Measurements from ENCODE around the gene MYO7A.

The MYO7A gene

DNA sequence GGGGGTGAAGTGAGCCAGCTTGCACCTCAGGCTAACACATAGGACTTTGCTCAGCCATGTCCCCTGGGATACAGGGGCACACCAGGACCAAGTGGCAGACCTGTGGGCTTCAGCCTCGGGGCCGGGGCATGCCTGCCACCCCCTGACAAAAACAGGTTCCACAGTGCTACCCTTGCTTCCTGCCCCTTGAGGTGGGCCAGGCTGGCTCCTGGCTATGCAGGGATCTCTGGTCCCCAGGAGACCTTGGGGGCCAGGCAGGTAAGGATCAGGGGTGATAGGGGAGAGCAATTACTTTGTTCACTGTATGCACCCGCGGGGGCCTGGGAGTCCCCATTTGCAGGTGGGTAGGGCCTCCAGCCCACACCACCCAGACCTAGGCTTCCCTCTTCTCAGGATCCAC, 2.4 kb upstream of the MYO7A start:
- no peak overlapping the region for H2AFZ ChIP-seq (ENCODE audit: low read length)
- H3K4me1 ChIP-seq (ENCODE audit: control insufficient read depth in 2 of 2, insufficient read depth in 1 of 2, low read depth in 1 of 2, low read length in 2 of 2) = peaks cover 7 to 12% of the 10 kb centered on the region in 2 donors
- no peak for DNase-seq (ENCODE audit: low spot score)

DNA sequence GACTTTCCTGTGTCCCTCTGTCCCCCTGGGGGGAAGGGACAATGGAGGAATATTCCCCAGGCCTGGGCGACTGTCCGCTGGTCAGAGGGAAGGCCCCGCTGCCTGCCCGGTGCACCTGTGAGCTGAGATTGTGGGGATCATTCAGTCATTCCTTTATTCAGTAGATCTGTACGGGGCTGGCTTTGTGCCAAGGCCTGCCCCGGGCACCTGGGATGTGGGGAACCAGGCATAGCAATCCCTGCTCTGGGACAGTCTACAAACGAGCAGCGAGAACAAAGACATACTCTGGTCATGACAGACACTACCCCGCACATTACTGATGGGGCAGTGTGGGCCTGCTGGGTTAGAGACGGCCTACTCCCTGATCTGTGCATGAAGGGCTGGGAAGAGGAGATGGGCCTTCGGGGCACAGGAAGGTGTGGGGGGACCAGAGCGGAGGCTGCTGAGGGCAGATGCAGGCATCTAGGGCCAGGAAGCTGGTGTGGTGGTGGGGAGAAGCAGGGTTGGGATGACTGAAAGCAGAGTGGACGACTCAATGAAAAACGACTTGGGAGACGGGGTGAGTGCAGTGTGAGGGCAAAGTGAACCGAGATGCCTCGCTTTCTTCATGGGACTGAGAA, 1.8 kb upstream of the MYO7A start:
- Histone ChIP-seq H3K9ac (ENCODE audit: low read depth, low read length, poor library complexity) (peak overlapping the region; percentile 24), H3K14ac (ENCODE audit: low read length) (no peak overlapping the region), H3K27ac (replicated peaks; ENCODE audit: low read length) (no peak overlapping the region), H4K8ac (ENCODE audit: low read depth, low read length) (no peak overlapping the region), H3K18ac (ENCODE audit: low read length) (peak overlapping the region; percentile 46), H4K91ac (ENCODE audit: low read depth, low read length, poor library complexity) (no peak overlapping the region), H3K4me1 (ENCODE audit: control insufficient read depth in 2 of 2, insufficient read depth in 1 of 2, low read depth in 1 of 2, low read length in 2 of 2) (peaks cover 9 to 12% of the 10 kb centered on the region in 2 donors), H3K23ac (ENCODE audit: low read depth, low read length, poor library complexity) (peak overlapping the region; percentile 16), H3K4me2 (ENCODE audit: insufficient read depth, low read length, poor library complexity, severe bottlenecking) (no peak overlapping the region), H2BK5ac (ENCODE audit: low read length) (no peak overlapping the region), H3K79me1 (ENCODE audit: low read depth, low read length) (no peaks in the 10 kb centered on the region), H3K4ac (ENCODE audit: low read length) (no peak overlapping the region), H2AFZ (ENCODE audit: low read length) (no peak overlapping the region), H3K36me3 (replicated peaks in 1 of 2; ENCODE audit: control insufficient read depth in 2 of 2, insufficient read depth in 2 of 2, low read length in 2 of 2) (peaks cover 0 to 42% of the 10 kb centered on the region in 2 donors), H2AK5ac (ENCODE audit: low read depth, low read length) (no peak overlapping the region), H3K9me3 (replicated peaks in 1 of 2; ENCODE audit: control insufficient read depth in 2 of 2, insufficient read depth in 1 of 2, low read depth in 1 of 2, low read length in 2 of 2) (no peaks in the 10 kb centered on the region), H3K4me3 (ENCODE audit: low read length in 2 of 2) (no peak overlapping the region), H2BK120ac (ENCODE audit: low read depth, low read length) (no peak overlapping the region), H2BK12ac (ENCODE audit: low read length) (no peak overlapping the region), H3K27me3 (ENCODE audit: control insufficient read depth in 3 of 3, insufficient read depth in 3 of 3, low read depth in 1 of 3, low read length in 3 of 3) (no peaks in the 10 kb centered on the region), H2BK15ac (ENCODE audit: low read length) (no peak overlapping the region)
- no CpG with 5 or more reads among the region's 17 CpGs for WGBS, 2 donors (ENCODE audit: extremely low coverage in 2 of 2, insufficient read length in 2 of 2, insufficient replicate concordance in 1 of 2)
- no peak for DNase-seq (ENCODE audit: low spot score)

More for the DNA sequence above, 2.4 kb upstream of the MYO7A start:
- Histone ChIP-seq H2BK120ac (ENCODE audit: low read depth, low read length) (no peak overlapping the region), H2BK5ac (ENCODE audit: low read length) (no peak overlapping the region), H3K27me3 (ENCODE audit: control insufficient read depth in 3 of 3, insufficient read depth in 3 of 3, low read depth in 1 of 3, low read length in 3 of 3) (no peaks in the 10 kb centered on the region), H4K8ac (ENCODE audit: low read depth, low read length) (no peak overlapping the region), H3K79me1 (ENCODE audit: low read depth, low read length) (no peaks in the 10 kb centered on the region), H2AK5ac (ENCODE audit: low read depth, low read length) (peak overlapping the region; percentile 44), H3K27ac (replicated peaks; ENCODE audit: low read length) (no peak overlapping the region), H3K4me2 (ENCODE audit: insufficient read depth, low read length, poor library complexity, severe bottlenecking) (no peak overlapping the region), H3K9me3 (replicated peaks in 1 of 2; ENCODE audit: control insufficient read depth in 2 of 2, insufficient read depth in 1 of 2, low read depth in 1 of 2, low read length in 2 of 2) (no peaks in the 10 kb centered on the region), H2BK15ac (ENCODE audit: low read length) (no peak overlapping the region), H3K23ac (ENCODE audit: low read depth, low read length, poor library complexity) (no peak overlapping the region), H4K91ac (ENCODE audit: low read depth, low read length, poor library complexity) (no peak overlapping the region), H3K18ac (ENCODE audit: low read length) (no peak overlapping the region), H3K9ac (ENCODE audit: low read depth, low read length, poor library complexity) (no peak overlapping the region), H3K14ac (ENCODE audit: low read length) (no peak overlapping the region), H3K4ac (ENCODE audit: low read length) (no peak overlapping the region), H3K36me3 (replicated peaks in 1 of 2; ENCODE audit: control insufficient read depth in 2 of 2, insufficient read depth in 2 of 2, low read length in 2 of 2) (peaks cover 0 to 48% of the 10 kb centered on the region in 2 donors), H2BK12ac (ENCODE audit: low read length) (no peak overlapping the region), H3K4me3 (ENCODE audit: low read length in 2 of 2) (no peak overlapping the region)
- no CpG with 5 or more reads among the region's 4 CpGs for WGBS, 2 donors (ENCODE audit: extremely low coverage in 2 of 2, insufficient read length in 2 of 2, insufficient replicate concordance in 1 of 2)

DNA sequence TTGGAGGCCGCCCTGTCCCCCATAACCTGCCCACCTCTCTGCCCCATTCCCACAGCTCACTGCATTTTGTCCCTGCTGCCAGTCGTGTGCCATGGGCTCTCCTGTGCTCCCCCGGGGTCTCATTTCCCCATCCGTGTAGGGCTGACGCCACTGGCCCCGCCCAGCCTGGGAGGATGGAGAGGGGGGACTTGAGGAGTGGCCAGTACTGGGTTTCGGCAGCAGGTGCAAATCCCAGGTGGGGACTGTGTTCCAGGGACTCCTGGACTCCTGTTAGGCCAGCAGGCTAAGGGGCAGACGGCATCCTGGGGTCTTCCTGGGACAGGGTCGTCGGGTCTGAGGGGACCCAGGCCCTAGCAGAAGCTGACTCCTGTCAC, 1.2 kb upstream of the MYO7A start:
- Histone ChIP-seq H2AK5ac (ENCODE audit: low read depth, low read length) (no peak overlapping the region), H3K27me3 (ENCODE audit: control insufficient read depth in 3 of 3, insufficient read depth in 3 of 3, low read depth in 1 of 3, low read length in 3 of 3) (no peaks in the 10 kb centered on the region), H3K9me3 (replicated peaks in 1 of 2; ENCODE audit: control insufficient read depth in 2 of 2, insufficient read depth in 1 of 2, low read depth in 1 of 2, low read length in 2 of 2) (no peaks in the 10 kb centered on the region), H3K4me1 (ENCODE audit: control insufficient read depth in 2 of 2, insufficient read depth in 1 of 2, low read depth in 1 of 2, low read length in 2 of 2) (peaks cover 11 to 12% of the 10 kb centered on the region in 2 donors), H2BK12ac (ENCODE audit: low read length) (no peak overlapping the region), H3K9ac (ENCODE audit: low read depth, low read length, poor library complexity) (no peak overlapping the region), H3K79me1 (ENCODE audit: low read depth, low read length) (no peaks in the 10 kb centered on the region), H3K4ac (ENCODE audit: low read length) (no peak overlapping the region), H3K23ac (ENCODE audit: low read depth, low read length, poor library complexity) (peak overlapping the region; percentile 46), H4K8ac (ENCODE audit: low read depth, low read length) (no peak overlapping the region), H3K4me2 (ENCODE audit: insufficient read depth, low read length, poor library complexity, severe bottlenecking) (peak overlapping the region; percentile 71), H2AFZ (ENCODE audit: low read length) (peak overlapping the region; percentile 88), H2BK5ac (ENCODE audit: low read length) (no peak overlapping the region), H2BK120ac (ENCODE audit: low read depth, low read length) (no peak overlapping the region), H3K14ac (ENCODE audit: low read length) (peak overlapping the region; percentile 60), H3K18ac (ENCODE audit: low read length) (no peak overlapping the region), H3K4me3 (ENCODE audit: low read length in 2 of 2) (no peak overlapping the region), H3K36me3 (replicated peaks in 1 of 2; ENCODE audit: control insufficient read depth in 2 of 2, insufficient read depth in 2 of 2, low read length in 2 of 2) (peaks cover 0 to 36% of the 10 kb centered on the region in 2 donors), H3K27ac (replicated peaks; ENCODE audit: low read length) (no peak overlapping the region), H2BK15ac (ENCODE audit: low read length) (no peak overlapping the region), H4K91ac (ENCODE audit: low read depth, low read length, poor library complexity) (no peak overlapping the region)
- no peak for DNase-seq (ENCODE audit: low spot score)
- WGBS, 2 donors (ENCODE audit: extremely low coverage in 2 of 2, insufficient read length in 2 of 2, insufficient replicate concordance in 1 of 2) = no CpG with 5 or more reads among the region's 10 CpGs

DNA sequence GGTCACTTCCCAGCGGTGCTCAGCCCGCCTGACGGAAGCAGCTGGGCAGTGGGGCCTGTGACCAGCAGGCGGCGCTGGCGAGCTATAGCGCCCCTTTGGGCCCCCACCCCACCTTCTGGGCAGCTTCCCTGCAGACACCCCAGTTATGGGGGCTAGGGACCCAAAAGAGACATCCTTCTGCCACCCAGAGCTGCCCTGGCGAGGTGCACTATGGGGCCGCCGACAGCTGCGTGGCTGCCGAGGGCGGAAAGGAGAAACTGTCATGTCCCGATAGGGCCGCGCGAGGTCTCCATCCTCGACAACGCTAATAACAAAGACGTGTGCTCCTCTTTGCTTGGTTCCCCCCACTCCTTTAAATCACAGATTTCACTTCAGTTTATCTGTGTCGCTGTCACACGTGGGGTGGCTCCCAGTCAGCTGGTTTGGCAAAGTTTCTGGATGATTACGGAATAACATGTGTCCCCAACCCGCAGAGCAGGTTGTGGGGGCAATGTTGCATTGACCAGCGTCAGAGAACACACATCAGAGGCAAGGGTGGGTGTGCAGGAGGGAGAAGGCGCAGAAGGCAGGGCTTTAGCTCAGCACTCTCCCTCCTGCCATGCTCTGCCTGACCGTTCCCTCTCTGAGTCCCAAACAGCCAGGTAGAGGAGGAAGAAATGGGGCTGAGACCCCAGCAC, 673 bp upstream of the MYO7A start:
- H3K9ac ChIP-seq (ENCODE audit: low read depth, low read length, poor library complexity) = peak overlapping the region; percentile 46
- H3K4ac ChIP-seq (ENCODE audit: low read length) = no peak overlapping the region
- peaks cover 0 to 33% of the 10 kb centered on the region in 2 donors for H3K36me3 ChIP-seq (replicated peaks in 1 of 2; ENCODE audit: control insufficient read depth in 2 of 2, insufficient read depth in 2 of 2, low read length in 2 of 2)
- peak overlapping the region; percentile 33 to 68 for H3K4me3 ChIP-seq (ENCODE audit: low read length in 2 of 2)
- peaks cover 11 to 12% of the 10 kb centered on the region in 2 donors for H3K4me1 ChIP-seq (ENCODE audit: control insufficient read depth in 2 of 2, insufficient read depth in 1 of 2, low read depth in 1 of 2, low read length in 2 of 2)
- no peak overlapping the region for H2BK5ac ChIP-seq (ENCODE audit: low read length)
- no peak overlapping the region for H3K27ac ChIP-seq (replicated peaks; ENCODE audit: low read length)
- H3K23ac ChIP-seq (ENCODE audit: low read depth, low read length, poor library complexity) = peak overlapping the region; percentile 44
- no peak overlapping the region for H4K8ac ChIP-seq (ENCODE audit: low read depth, low read length)
- H3K9me3 ChIP-seq (replicated peaks in 1 of 2; ENCODE audit: control insufficient read depth in 2 of 2, insufficient read depth in 1 of 2, low read depth in 1 of 2, low read length in 2 of 2) = no peaks in the 10 kb centered on the region
- no peaks in the 10 kb centered on the region for H3K79me1 ChIP-seq (ENCODE audit: low read depth, low read length)
- H2BK15ac ChIP-seq (ENCODE audit: low read length) = peak overlapping the region; percentile 90
- no peak overlapping the region for H4K91ac ChIP-seq (ENCODE audit: low read depth, low read length, poor library complexity)
- peak; percentile 64 for DNase-seq (ENCODE audit: low spot score)
- peak overlapping the region; percentile 95 for H3K18ac ChIP-seq (ENCODE audit: low read length)
- WGBS, 2 donors (ENCODE audit: extremely low coverage in 2 of 2, insufficient read length in 2 of 2, insufficient replicate concordance in 1 of 2) = no CpG with 5 or more reads among the region's 27 CpGs
- no peak overlapping the region for H3K14ac ChIP-seq (ENCODE audit: low read length)
- H2AK5ac ChIP-seq (ENCODE audit: low read depth, low read length) = peak overlapping the region; percentile 40
- H2AFZ ChIP-seq (ENCODE audit: low read length) = peak overlapping the region; percentile 88
- peak overlapping the region; percentile 71 for H3K4me2 ChIP-seq (ENCODE audit: insufficient read depth, low read length, poor library complexity, severe bottlenecking)
- H3K27me3 ChIP-seq (ENCODE audit: control insufficient read depth in 3 of 3, insufficient read depth in 3 of 3, low read depth in 1 of 3, low read length in 3 of 3) = no peaks in the 10 kb centered on the region
- no peak overlapping the region for H2BK120ac ChIP-seq (ENCODE audit: low read depth, low read length)
- H2BK12ac ChIP-seq (ENCODE audit: low read length) = peak overlapping the region; percentile 80
